HepG2 (cell line): ENCODE results near the gene MED20. TPM values are rescaled to one million over a fixed set of nuclear protein-coding genes. Genes with fewer than 3 reads are reported as not detected.
A peak's percentile ranks its signal among the peaks of the same experiment; 100 is the strongest.

ENCODE experiments used
- HDAC1 ChIP-seq: sonication (generic); formaldehyde crosslinking; IDR thresholded peaks from 2 replicates; pipeline ENCODE4 v1.5.1; 2020; ENCODE audit warnings: mild to moderate bottlenecking, missing genetic modification reagents
- HOXA9 ChIP-seq: sonication (generic); formaldehyde crosslinking; IDR thresholded peaks from 2 replicates; pipeline ENCODE4 v1.8.1; 2022; ENCODE audit warnings: missing genetic modification reagents, mild to moderate bottlenecking, moderate library complexity, borderline replicate concordance
- KDM1A ChIP-seq: IDR thresholded peaks from 2 replicates; pipeline ENCODE4 v1.6.1; 2016; ENCODE audit warnings: missing compliant biosample characterization
- NCOA1 ChIP-seq: sonication (generic); formaldehyde crosslinking; IDR thresholded peaks from 2 replicates; pipeline ENCODE4 v1.9.0; 2021; ENCODE audit warnings: missing genetic modification reagents
- PATZ1 ChIP-seq: sonication (generic); formaldehyde crosslinking; IDR thresholded peaks from 2 replicates; pipeline ENCODE4 v1.4.0; 2020; ENCODE audit warnings: missing genetic modification reagents
- PCBP2 ChIP-seq: fragments of 200-400 bp; formaldehyde crosslinking; optimal IDR thresholded peaks from 2 replicates; pipeline ENCODE3; 2018; ENCODE audit warnings: low read length, low read depth; ENCODE audit not compliant: poor library complexity, severe bottlenecking
- SAFB2 ChIP-seq: sonication (generic); formaldehyde crosslinking; IDR thresholded peaks from 2 replicates; pipeline ENCODE4 v1.5.1; 2020; ENCODE audit warnings: missing genetic modification reagents, low read depth, mild to moderate bottlenecking, borderline replicate concordance
- SAP130 ChIP-seq: IDR thresholded peaks from 2 replicates; pipeline ENCODE4 v1.6.1; 2016; ENCODE audit warnings: low read depth
- SRY ChIP-seq: sonication (generic); formaldehyde crosslinking; IDR thresholded peaks from 2 replicates; pipeline ENCODE4 v1.8.0; 2022; ENCODE audit warnings: mild to moderate bottlenecking, missing genetic modification reagents
- ZBTB38 ChIP-seq: sonication (generic); formaldehyde crosslinking; IDR thresholded peaks from 2 replicates; pipeline ENCODE4 v1.5.1; 2020; ENCODE audit warnings: mild to moderate bottlenecking, missing genetic modification reagents
- ZNF263 ChIP-seq: sonication (generic); formaldehyde crosslinking; IDR thresholded peaks from 2 replicates; pipeline ENCODE4 v1.4.0; 2020; ENCODE audit warnings: missing genetic modification reagents
- polyA plus RNA-seq, 8 experiments: library from polyadenylated mRNA; depleted of rRNA in 3 of 8; stranded (reverse) in 7 of 8; unstranded in 1 of 8; fragments of >200 nt; fragmentation: Illumina TruSeq in 4 of 8; extraction: Trizol in 4 of 8; gene quantifications; 2 replicates each; pipeline versions ENCODE4 v1.2.1 to v1.2.3, GENCODE V29; 2011 to 2016; ENCODE audit warnings: low read depth in 4 of 8, missing spikeins in 1 of 8, mixed read lengths in 1 of 8; ENCODE audit not compliant: insufficient read depth in 1 of 8
- total RNA-seq, 5 experiments: library from RNA; depleted of rRNA; stranded (reverse); fragments of >200 nt; fragmentation: Illumina TruSeq; extraction: Trizol; gene quantifications; 2 replicates each; pipeline ENCODE4 v1.2.3, GENCODE V29; 2016; ENCODE audit warnings: low read depth in 1 of 5
- TF ChIP-seq, protein P1 (sequence below): sonication (generic); formaldehyde crosslinking; IDR thresholded peaks from 2 replicates; pipeline ENCODE4 v1.4.0; 2020; ENCODE audit warnings: missing genetic modification reagents
- TF ChIP-seq, protein P2 (sequence below): sonication (generic); formaldehyde crosslinking; conservative IDR thresholded peaks from 2 replicates; pipeline ENCODE4 v1.8.0; 2022; ENCODE audit warnings: missing genetic modification reagents

MED20 gene
- total and polyA plus RNA-seq, 2 of the 13 experiments (the other 11 are each of a cell fraction or from before 2014, with no cell fraction given), result 28.1 to 41.1 TPM

- peak; percentile 13; the same call in 1 of the 2 replicates for TF ChIP-seq SRY (CRISPR knock-in tag)
- TF ChIP-seq KDM1A (CRISPR knock-in tag), result no peak
- TF ChIP-seq HDAC1, result peak; percentile 26
- TF ChIP-seq SAFB2 (CRISPR knock-in tag), result 0 out of 2 replicates have a peak, but pooled peaks have one; percentile 41
- TF ChIP-seq, protein P1, sequence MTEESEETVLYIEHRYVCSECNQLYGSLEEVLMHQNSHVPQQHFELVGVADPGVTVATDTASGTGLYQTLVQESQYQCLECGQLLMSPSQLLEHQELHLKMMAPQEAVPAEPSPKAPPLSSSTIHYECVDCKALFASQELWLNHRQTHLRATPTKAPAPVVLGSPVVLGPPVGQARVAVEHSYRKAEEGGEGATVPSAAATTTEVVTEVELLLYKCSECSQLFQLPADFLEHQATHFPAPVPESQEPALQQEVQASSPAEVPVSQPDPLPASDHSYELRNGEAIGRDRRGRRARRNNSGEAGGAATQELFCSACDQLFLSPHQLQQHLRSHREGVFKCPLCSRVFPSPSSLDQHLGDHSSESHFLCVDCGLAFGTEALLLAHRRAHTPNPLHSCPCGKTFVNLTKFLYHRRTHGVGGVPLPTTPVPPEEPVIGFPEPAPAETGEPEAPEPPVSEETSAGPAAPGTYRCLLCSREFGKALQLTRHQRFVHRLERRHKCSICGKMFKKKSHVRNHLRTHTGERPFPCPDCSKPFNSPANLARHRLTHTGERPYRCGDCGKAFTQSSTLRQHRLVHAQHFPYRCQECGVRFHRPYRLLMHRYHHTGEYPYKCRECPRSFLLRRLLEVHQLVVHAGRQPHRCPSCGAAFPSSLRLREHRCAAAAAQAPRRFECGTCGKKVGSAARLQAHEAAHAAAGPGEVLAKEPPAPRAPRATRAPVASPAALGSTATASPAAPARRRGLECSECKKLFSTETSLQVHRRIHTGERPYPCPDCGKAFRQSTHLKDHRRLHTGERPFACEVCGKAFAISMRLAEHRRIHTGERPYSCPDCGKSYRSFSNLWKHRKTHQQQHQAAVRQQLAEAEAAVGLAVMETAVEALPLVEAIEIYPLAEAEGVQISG, result peak; percentile 37; the same call in 1 of the 2 replicates
- peak; percentile 45; the same call in 1 of the 2 replicates for TF ChIP-seq PATZ1
- TF ChIP-seq PCBP2, result peak; percentile 94
- 0 out of 2 replicates have a peak, but pooled peaks have one; percentile 28 for TF ChIP-seq HOXA9 (CRISPR knock-in tag)
- TF ChIP-seq ZBTB38 (CRISPR knock-in tag), result 0 out of 2 replicates have a peak, but pooled peaks have one; percentile 15
- TF ChIP-seq SAP130 (CRISPR knock-in tag), result peak; percentile 54
- 0 out of 2 replicates have a peak, but pooled peaks have one; percentile 7 for TF ChIP-seq NCOA1
- no peak for TF ChIP-seq ZNF263
- TF ChIP-seq, protein P2, sequence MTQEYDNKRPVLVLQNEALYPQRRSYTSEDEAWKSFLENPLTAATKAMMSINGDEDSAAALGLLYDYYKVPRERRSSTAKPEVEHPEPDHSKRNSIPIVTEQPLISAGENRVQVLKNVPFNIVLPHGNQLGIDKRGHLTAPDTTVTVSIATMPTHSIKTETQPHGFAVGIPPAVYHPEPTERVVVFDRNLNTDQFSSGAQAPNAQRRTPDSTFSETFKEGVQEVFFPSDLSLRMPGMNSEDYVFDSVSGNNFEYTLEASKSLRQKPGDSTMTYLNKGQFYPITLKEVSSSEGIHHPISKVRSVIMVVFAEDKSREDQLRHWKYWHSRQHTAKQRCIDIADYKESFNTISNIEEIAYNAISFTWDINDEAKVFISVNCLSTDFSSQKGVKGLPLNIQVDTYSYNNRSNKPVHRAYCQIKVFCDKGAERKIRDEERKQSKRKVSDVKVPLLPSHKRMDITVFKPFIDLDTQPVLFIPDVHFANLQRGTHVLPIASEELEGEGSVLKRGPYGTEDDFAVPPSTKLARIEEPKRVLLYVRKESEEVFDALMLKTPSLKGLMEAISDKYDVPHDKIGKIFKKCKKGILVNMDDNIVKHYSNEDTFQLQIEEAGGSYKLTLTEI (CRISPR knock-in tag), result no peak
- TF ChIP-seq, all 625 proteins: peak for 20
These were observed 26.3 kb downstream of the MED20 start (continued) for GRCh38 chr6:41894366-41895299.
